Measurements from ENCODE around the gene MAML2. TPM values are rescaled to one million over a fixed set of nuclear protein-coding genes. Genes with fewer than 3 reads are reported as not detected.

MAML2 gene
- total and polyA plus RNA-seq, 2 of the 8 experiments (the other 6 are each of a cell fraction or from before 2014, with no cell fraction given) = 3.8 to 6.6 TPM

GRCh38 chr11:96318850-96319249 lies 24.1 kb downstream of the MAML2 start:
- no peak overlapping the region for H3K9ac ChIP-seq (replicated peaks in 1 of 4; ENCODE audit: extremely low read depth in 1 of 4, low read depth in 3 of 4, low read length in 3 of 4)
- no peak overlapping the region for H2AFZ ChIP-seq (ENCODE audit: low read length)
- H3K4me2 ChIP-seq (ENCODE audit: insufficient read depth in 1 of 2, low read depth in 2 of 2, low read length in 2 of 2) = no peak overlapping the region
- H3K14ac ChIP-seq (ENCODE audit: insufficient read length) = no peak overlapping the region
- no peak overlapping the region for H3K23ac ChIP-seq (ENCODE audit: insufficient read length)
- no peak overlapping the region for H3K4me3 ChIP-seq (ENCODE audit: extremely low read depth in 1 of 4, insufficient read depth in 2 of 4, low read depth in 3 of 4, low read length in 4 of 4)
- no peak overlapping the region for H3K18ac ChIP-seq (ENCODE audit: extremely low read depth, low read length)
- no peaks in the 10 kb centered on the region for H3K27me3 ChIP-seq (replicated peaks in 1 of 4; ENCODE audit: control insufficient read depth in 3 of 4, extremely low read depth in 1 of 4, insufficient read depth in 3 of 4, low read length in 3 of 4)
- H2BK12ac ChIP-seq (ENCODE audit: low read depth, low read length) = no peak overlapping the region
- no peak overlapping the region for H2BK15ac ChIP-seq (ENCODE audit: low read length)
- H3K56ac ChIP-seq (replicated peaks; ENCODE audit: insufficient read length, low read depth, low read length) = no peak overlapping the region
- H3K27ac ChIP-seq (ENCODE audit: low read depth, low read length) = no peak overlapping the region
- FAIRE-seq (no peak), DNase-seq (ENCODE audit: low read depth in 1 of 2, low spot score in 2 of 2) (no peak)
- no peaks in the 10 kb centered on the region for H3K79me2 ChIP-seq (ENCODE audit: control insufficient read depth in 1 of 2, insufficient read depth in 2 of 2, low read length in 2 of 2)
- H2AK5ac ChIP-seq (ENCODE audit: low read depth, low read length) = no peak overlapping the region
- no peak overlapping the region for H4K8ac ChIP-seq (ENCODE audit: extremely low read depth, insufficient read depth, low read length)
- H4K5ac ChIP-seq (ENCODE audit: insufficient read length, low read depth, low read length) = no peak overlapping the region
- H3K36me3 ChIP-seq (ENCODE audit: control insufficient read depth in 2 of 4, insufficient read depth in 4 of 4, low read length in 3 of 4) = no peaks in the 10 kb centered on the region
- H3K9me3 ChIP-seq (ENCODE audit: insufficient read depth in 2 of 2, low read depth in 1 of 2, low read length in 1 of 2) = peaks cover 0 to 3% of the 10 kb centered on the region in 2 experiments; a peak in 1 of 4 replicates
- H4K20me1 ChIP-seq (replicated peaks in 1 of 2; ENCODE audit: control insufficient read depth in 1 of 2, insufficient read depth in 2 of 2, low read length in 2 of 2) = no peaks in the 10 kb centered on the region
- no peak overlapping the region for H4K91ac ChIP-seq (replicated peaks; ENCODE audit: insufficient read length, low read length)
- WGBS, 2 experiments (ENCODE audit: extremely low coverage in 1 of 2, insufficient coverage in 1 of 2, insufficient read length in 1 of 2, insufficient replicate concordance in 2 of 2, low coverage in 1 of 2, low lambda C conversion rate in 2 of 2, missing lambda C conversion rate in 1 of 2) = 80% methylated on average over 3 of the region's 3 CpGs; no CpG with 5 or more reads in 1 of the 2 experiments
- ChIA-PET CTCF (ENCODE audit: partially characterized antibody) (interaction anchor here (0.6 to 1.7 kb wide), 6 partner anchors 10 to 264 kb away, joined by 3 to 5 read pairs (median 3); no protein-coding TSS in a partner anchor), POLR2A (ENCODE audit: partially characterized antibody) (no interaction called here)
- no peak overlapping the region for H3K4ac ChIP-seq (replicated peaks; ENCODE audit: insufficient read length, low read depth, low read length)
- H3K4me1 ChIP-seq (replicated peaks in 1 of 4; ENCODE audit: control insufficient read depth in 3 of 4, insufficient read depth in 4 of 4, low read length in 3 of 4) = peaks cover 0 to 10% (median 4%) of the 10 kb centered on the region in 4 experiments; a peak in 2 of 7 replicates
- H2BK5ac ChIP-seq (ENCODE audit: low read depth, low read length) = no peak overlapping the region
- H3K79me1 ChIP-seq (ENCODE audit: low read depth, low read length) = no peaks in the 10 kb centered on the region; the same call in 1 of the 2 replicates
- TF ChIP-seq RFX5 (IDR thresholded peaks at IDR 0.05; ENCODE audit: borderline replicate concordance, low read depth, low read length) (no peak), KDM5A (IDR thresholded peaks at IDR 0.05; ENCODE audit: low read length) (no peak), E2F6 (IDR thresholded peaks at IDR 0.05) (no peak), EP300 (IDR thresholded peaks at IDR 0.05; ENCODE audit: borderline replicate concordance in 1 of 2, low read depth in 2 of 2, low read length in 2 of 2) (no peak), CEBPB (IDR thresholded peaks at IDR 0.05; ENCODE audit: low read depth, low read length) (no peak), MAFK (IDR thresholded peaks at IDR 0.05; ENCODE audit: low read depth, low read length) (no peak)
- TF ChIP-seq, protein P1, sequence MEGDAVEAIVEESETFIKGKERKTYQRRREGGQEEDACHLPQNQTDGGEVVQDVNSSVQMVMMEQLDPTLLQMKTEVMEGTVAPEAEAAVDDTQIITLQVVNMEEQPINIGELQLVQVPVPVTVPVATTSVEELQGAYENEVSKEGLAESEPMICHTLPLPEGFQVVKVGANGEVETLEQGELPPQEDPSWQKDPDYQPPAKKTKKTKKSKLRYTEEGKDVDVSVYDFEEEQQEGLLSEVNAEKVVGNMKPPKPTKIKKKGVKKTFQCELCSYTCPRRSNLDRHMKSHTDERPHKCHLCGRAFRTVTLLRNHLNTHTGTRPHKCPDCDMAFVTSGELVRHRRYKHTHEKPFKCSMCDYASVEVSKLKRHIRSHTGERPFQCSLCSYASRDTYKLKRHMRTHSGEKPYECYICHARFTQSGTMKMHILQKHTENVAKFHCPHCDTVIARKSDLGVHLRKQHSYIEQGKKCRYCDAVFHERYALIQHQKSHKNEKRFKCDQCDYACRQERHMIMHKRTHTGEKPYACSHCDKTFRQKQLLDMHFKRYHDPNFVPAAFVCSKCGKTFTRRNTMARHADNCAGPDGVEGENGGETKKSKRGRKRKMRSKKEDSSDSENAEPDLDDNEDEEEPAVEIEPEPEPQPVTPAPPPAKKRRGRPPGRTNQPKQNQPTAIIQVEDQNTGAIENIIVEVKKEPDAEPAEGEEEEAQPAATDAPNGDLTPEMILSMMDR (IDR thresholded peaks at IDR 0.05; ENCODE audit: control extremely low read depth in 1 of 3, insufficient read depth in 1 of 3, low read depth in 1 of 3, low read length in 3 of 3) = no peak
- no peak overlapping the region for H2BK120ac ChIP-seq (replicated peaks; ENCODE audit: low read depth, low read length)
- H3K23me2 ChIP-seq (ENCODE audit: low read depth, low read length) = no peaks in the 10 kb centered on the region
- no peak overlapping the region for H2BK20ac ChIP-seq (ENCODE audit: low read length)
